IMR-90 (cell line): ENCODE measurements around the gene BMP7. TPM values are rescaled to one million over a fixed set of nuclear protein-coding genes. Genes with fewer than 3 reads are reported as not detected.

Experiments used
- ATAC-seq: fragments of 200-7000 bp; cut with Tn5 transposase; 2 replicates; pipeline ENCODE4 v1.9.1; 2020; ENCODE audit warnings: low read depth, mild to moderate bottlenecking, moderate library complexity
- BruUV-seq: library from RNA; stranded (reverse); fragments of 400-500 nt; replicated peaks from 2 replicates; lab custom pipeline; 2021; lab: Mats Ljungman, UMichigan
- CTCF ChIA-PET: fragments of 300-600 bp; formaldehyde crosslinking; extraction: SDS; loops from one replicate; lab custom pipeline; 2021; ENCODE audit warnings: antibody characterized with exemption; lab: Yijun Ruan, JAX
- POLR2A ChIA-PET: fragments of 300-600 bp; sonication (Branson Sonifier 250); formaldehyde crosslinking; loops from one replicate; lab custom pipeline; 2022; ENCODE audit warnings: antibody characterized with exemption; ENCODE audit not compliant: unreplicated experiment; lab: Charles Lee
- DNase-seq: peaks from one replicate; pipeline ENCODE4 v3.0.0; 2013
- H2AFZ ChIP-seq: replicated peaks from 2 replicates; pipeline ENCODE3; 2013; ENCODE audit warnings: low read length, mild to moderate bottlenecking; ENCODE audit not compliant: poor library complexity
- H2AK5ac ChIP-seq: 2 replicates; pipeline ENCODE4 v1.6.1; 2013; ENCODE audit warnings: low read depth, low read length, inconsistent platforms
- H2AK9ac ChIP-seq: replicated peaks from 2 replicates; pipeline ENCODE3; 2013; ENCODE audit warnings: mild to moderate bottlenecking, low read depth, low read length, moderate library complexity; ENCODE audit not compliant: poor library complexity
- H2BK120ac ChIP-seq: 2 replicates; pipeline ENCODE4 v1.6.1; 2013; ENCODE audit warnings: low read depth, low read length, inconsistent platforms
- H2BK15ac ChIP-seq: 3 replicates; pipeline ENCODE4 v1.6.1; 2013; ENCODE audit warnings: low read depth, low read length, inconsistent platforms
- H2BK20ac ChIP-seq: 2 replicates; pipeline ENCODE4 v1.6.1; 2013; ENCODE audit warnings: low read depth, mild to moderate bottlenecking, inconsistent platforms, low read length, moderate library complexity
- H2BK5ac ChIP-seq: 2 replicates; pipeline ENCODE4 v1.6.1; 2013; ENCODE audit warnings: mild to moderate bottlenecking, low read depth, low read length, inconsistent platforms; ENCODE audit not compliant: poor library complexity, severe bottlenecking
- H3K14ac ChIP-seq: replicated peaks from 2 replicates; pipeline ENCODE4 v1.6.1; 2013; ENCODE audit warnings: low read depth, low read length, inconsistent platforms
- H3K18ac ChIP-seq: 2 replicates; pipeline ENCODE4 v1.6.1; 2013; ENCODE audit warnings: low read depth, low read length, control low read depth
- H3K23ac ChIP-seq: 2 replicates; pipeline ENCODE4 v1.6.1; 2013; ENCODE audit warnings: low read depth, low read length, inconsistent platforms
- H3K27ac ChIP-seq: 2 replicates; pipeline ENCODE4 v1.5.1; 2013; ENCODE audit warnings: mild to moderate bottlenecking, control low read depth, low read length; ENCODE audit not compliant: insufficient read depth
- H3K27me3 ChIP-seq: 2 replicates; pipeline ENCODE4 v1.6.1; 2013; ENCODE audit warnings: low read length; ENCODE audit not compliant: control insufficient read depth, insufficient read depth
- H3K36me3 ChIP-seq: 2 replicates; pipeline ENCODE4 v1.6.1; 2013; ENCODE audit warnings: low read length, mixed read lengths; ENCODE audit not compliant: control insufficient read depth, insufficient read depth
- H3K4ac ChIP-seq: 2 replicates; pipeline ENCODE4 v1.6.1; 2013; ENCODE audit warnings: low read depth, low read length, inconsistent platforms
- H3K4me1 ChIP-seq: 2 replicates; pipeline ENCODE4 v1.6.1; 2013; ENCODE audit warnings: low read length, mixed read lengths; ENCODE audit not compliant: control insufficient read depth, insufficient read depth
- H3K4me2 ChIP-seq: 2 replicates; pipeline ENCODE4 v1.6.1; 2013; ENCODE audit warnings: low read depth, mild to moderate bottlenecking, control low read depth, low read length, moderate library complexity
- H3K4me3 ChIP-seq: 2 replicates; pipeline ENCODE4 v1.5.1; 2013; ENCODE audit warnings: low read depth, mild to moderate bottlenecking, control low read depth, low read length, moderate library complexity; ENCODE audit not compliant: insufficient read depth
- H3K56ac ChIP-seq: 2 replicates; pipeline ENCODE4 v1.6.1; 2013; ENCODE audit warnings: low read length, inconsistent platforms; ENCODE audit not compliant: insufficient read depth; ENCODE audit errors: extremely low read depth
- H3K79me1 ChIP-seq, 2 experiments: 2 replicates each; pipeline ENCODE4 v1.6.1; 2013; ENCODE audit warnings: low read length in 2 of 2, inconsistent platforms in 1 of 2, low read depth in 1 of 2
- H3K9ac ChIP-seq: 2 replicates; pipeline ENCODE4 v1.6.1; 2013; ENCODE audit warnings: low read depth, low read length, control low read depth
- H3K9me1 ChIP-seq: 2 replicates; pipeline ENCODE4 v1.6.1; 2013; ENCODE audit warnings: low read length, inconsistent platforms; ENCODE audit not compliant: insufficient read depth
- H3K9me3 ChIP-seq: 2 replicates; pipeline ENCODE4 v1.6.1; 2013; ENCODE audit warnings: low read length; ENCODE audit not compliant: control insufficient read depth, insufficient read depth
- H4K20me1 ChIP-seq: 2 replicates; pipeline ENCODE4 v1.6.1; 2013; ENCODE audit warnings: low read length, inconsistent platforms; ENCODE audit not compliant: insufficient read depth
- H4K5ac ChIP-seq: 2 replicates; pipeline ENCODE4 v1.6.1; 2013; ENCODE audit warnings: mild to moderate bottlenecking, low read depth, low read length, control low read depth
- H4K8ac ChIP-seq, 2 experiments: 2 replicates each; pipeline ENCODE4 v1.6.1; 2013; ENCODE audit warnings: low read depth in 2 of 2, low read length in 2 of 2, control low read depth in 1 of 2, inconsistent platforms in 1 of 2
- H4K91ac ChIP-seq: 2 replicates; pipeline ENCODE4 v1.6.1; 2013; ENCODE audit warnings: low read depth, low read length, inconsistent platforms; ENCODE audit not compliant: insufficient read depth
- BHLHE40 ChIP-seq: fragments of 150-350 bp; IDR thresholded peaks from 2 replicates; pipeline ENCODE4 v1.6.1; 2016; ENCODE audit warnings: mild to moderate bottlenecking, low read depth, low read length
- CHD1 ChIP-seq: IDR thresholded peaks from 2 replicates; pipeline ENCODE4 v1.6.1; 2012; ENCODE audit warnings: low read depth, low read length, improper control_type of control experiment
- FOS ChIP-seq: fragments of 150-350 bp; IDR thresholded peaks from 2 replicates; pipeline ENCODE4 v1.6.1; 2016; ENCODE audit warnings: low read depth, low read length
- MAZ ChIP-seq: IDR thresholded peaks from 2 replicates; pipeline ENCODE4 v1.6.1; 2012; ENCODE audit warnings: low read depth, mild to moderate bottlenecking, low read length, improper control_type of control experiment, moderate library complexity, borderline replicate concordance
- MXI1 ChIP-seq: IDR thresholded peaks from 2 replicates; pipeline ENCODE4 v1.6.1; 2012; ENCODE audit warnings: low read depth, mild to moderate bottlenecking, low read length, moderate library complexity, borderline replicate concordance
- RFX5 ChIP-seq: IDR thresholded peaks from 2 replicates; pipeline ENCODE4 v1.8.0; 2012; ENCODE audit warnings: low read depth, mild to moderate bottlenecking, low read length, moderate library complexity
- USF2 ChIP-seq: fragments of 150-350 bp; IDR thresholded peaks from 2 replicates; pipeline ENCODE4 v1.6.1; 2017; ENCODE audit warnings: mild to moderate bottlenecking, antibody characterized with exemption, low read length, low read depth
- WGBS, 2 experiments: methylation state at CpG; one replicate each; pipeline versions ENCODE4 v1.1.5 to v1.1.7; 2013; ENCODE audit warnings: missing lambda C conversion rate in 2 of 2; ENCODE audit not compliant: insufficient read length in 1 of 2; ENCODE audit errors: extremely low coverage in 2 of 2; 5-methylcytosine and 5-hydroxymethylcytosine counted together
- dilution Hi-C: fragments of 300-500 bp; cut with HindIII; formaldehyde crosslinking; loops from one replicate; pipeline ENCODE4 v1.14.3; 2018; ENCODE audit warnings: low sequenced_read_pairs; ENCODE audit not compliant: unreplicated experiment
- in situ Hi-C: fragments of 300-500 bp; cut with MboI; formaldehyde crosslinking; loops from 3 replicates; pipeline ENCODE4 v1.14.3; 2019; ENCODE audit warnings: low sequenced_read_pairs, inconsistent platforms, mixed read lengths
- intact Hi-C: fragments of 100-400 bp; cut with micrococcal nuclease; formaldehyde crosslinking; loops from 2 replicates; pipeline ENCODE4 v1.10.0; 2022
- polyA plus RNA-seq, 3 experiments: library from polyadenylated mRNA; depleted of rRNA; stranded (reverse); fragments of >200 nt; gene quantifications; 2 replicates each; pipeline ENCODE4 v1.2.3, GENCODE V29; 2012; ENCODE audit warnings: low replicate concordance in 1 of 3
- total RNA-seq: library from RNA; depleted of rRNA; stranded (reverse); fragments of >200 nt; gene quantifications from 2 replicates; pipeline ENCODE4 v1.2.3, GENCODE V29; 2012

BMP7 gene
- total and polyA plus RNA-seq, 2 of the 4 experiments (the other 2 are of a cell fraction) = not detected

GRCh38 chr20:57259121-57259937 lies 7.1 kb downstream of the BMP7 start:
- H3K56ac ChIP-seq = no peak overlapping the region
- H3K27ac ChIP-seq = no peak overlapping the region
- H4K5ac ChIP-seq = no peak overlapping the region
- H2AK9ac ChIP-seq = no peak overlapping the region
- H3K9me1 ChIP-seq = no peaks in the 10 kb centered on the region
- in situ Hi-C loops = no loop called here
- H2AFZ ChIP-seq = no peak overlapping the region
- BruUV-seq = no TSS peak
- no peak overlapping the region for H4K8ac ChIP-seq
- WGBS, 2 experiments = 3% methylated on average over 6 of the region's 21 CpGs; no CpG with 5 or more reads in 1 of the 2 experiments
- no peak for TF ChIP-seq CHD1
- no peak for TF ChIP-seq USF2
- TF ChIP-seq MXI1 = no peak
- no peak for TF ChIP-seq BHLHE40
- TF ChIP-seq RFX5 = no peak
- no peak for TF ChIP-seq FOS
- no peak for TF ChIP-seq MAZ
- H4K20me1 ChIP-seq = no peaks in the 10 kb centered on the region
- no peaks in the 10 kb centered on the region for H3K79me1 ChIP-seq
- H3K4me3 ChIP-seq = no peak overlapping the region
- H3K27me3 ChIP-seq = peaks cover 45% of the 10 kb centered on the region
- no peak overlapping the region for H2BK20ac ChIP-seq
- H3K18ac ChIP-seq = no peak overlapping the region
- ChIA-PET CTCF (no interaction called here), POLR2A (no interaction called here)
- no peak overlapping the region for H3K14ac ChIP-seq
- H2AK5ac ChIP-seq = no peak overlapping the region
- no peak overlapping the region for H3K4ac ChIP-seq
- H2BK120ac ChIP-seq = no peak overlapping the region
- H3K4me2 ChIP-seq = no peak overlapping the region
- H2BK15ac ChIP-seq = no peak overlapping the region
- H3K9me3 ChIP-seq = no peaks in the 10 kb centered on the region
- intact Hi-C loops = no loop called here
- no peak for DNase-seq
- H2BK5ac ChIP-seq = no peak overlapping the region
- no peak for ATAC-seq
- no peak overlapping the region for H4K91ac ChIP-seq
- dilution Hi-C loops = no loop called here
- no peak overlapping the region for H3K9ac ChIP-seq
- no peaks in the 10 kb centered on the region for H3K4me1 ChIP-seq
- no peak overlapping the region for H3K23ac ChIP-seq
- H3K36me3 ChIP-seq = no peaks in the 10 kb centered on the region
